ENCODE data around the gene PEPD.

- TF ChIP-seq, protein P1, sequence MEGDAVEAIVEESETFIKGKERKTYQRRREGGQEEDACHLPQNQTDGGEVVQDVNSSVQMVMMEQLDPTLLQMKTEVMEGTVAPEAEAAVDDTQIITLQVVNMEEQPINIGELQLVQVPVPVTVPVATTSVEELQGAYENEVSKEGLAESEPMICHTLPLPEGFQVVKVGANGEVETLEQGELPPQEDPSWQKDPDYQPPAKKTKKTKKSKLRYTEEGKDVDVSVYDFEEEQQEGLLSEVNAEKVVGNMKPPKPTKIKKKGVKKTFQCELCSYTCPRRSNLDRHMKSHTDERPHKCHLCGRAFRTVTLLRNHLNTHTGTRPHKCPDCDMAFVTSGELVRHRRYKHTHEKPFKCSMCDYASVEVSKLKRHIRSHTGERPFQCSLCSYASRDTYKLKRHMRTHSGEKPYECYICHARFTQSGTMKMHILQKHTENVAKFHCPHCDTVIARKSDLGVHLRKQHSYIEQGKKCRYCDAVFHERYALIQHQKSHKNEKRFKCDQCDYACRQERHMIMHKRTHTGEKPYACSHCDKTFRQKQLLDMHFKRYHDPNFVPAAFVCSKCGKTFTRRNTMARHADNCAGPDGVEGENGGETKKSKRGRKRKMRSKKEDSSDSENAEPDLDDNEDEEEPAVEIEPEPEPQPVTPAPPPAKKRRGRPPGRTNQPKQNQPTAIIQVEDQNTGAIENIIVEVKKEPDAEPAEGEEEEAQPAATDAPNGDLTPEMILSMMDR (IDR thresholded peaks at IDR 0.05 in 4 of 5, conservative IDR thresholded peaks at IDR 0.05 in 1 of 5), result no peak
- TF ChIP-seq POLR2A (IDR thresholded peaks at IDR 0.05), result no peak
These were observed 36.1 kb upstream of the PEPD start for GRCh38 chr19:33557720-33558119.
